Activated T-cell treated with anti-CD3 and anti-CD28 coated beads, Interleukin-2, amount 50 U/mL, for 72 hours (primary cell): ENCODE results near the gene ASCC3. TPM values are rescaled to one million over a fixed set of nuclear protein-coding genes. Genes with fewer than 3 reads are reported as not detected.

Source experiments
- ATAC-seq, 2 donors: fragments of 150-1000 bp; cut with Tn5 transposase; replicated peaks in 1 of 2; 2 replicates each; pipeline ENCODE4 v1.10.0; 2021; ENCODE audit warnings: moderate library complexity in 2 of 2, mild to moderate bottlenecking in 1 of 2
- DNase-seq, 2 donors: peaks; one replicate each; pipeline ENCODE4 v3.0.0; 2021 to 2022; ENCODE audit warnings: mixed read lengths in 1 of 2
- H3K27ac Mint-ChIP-seq: one replicate; pipeline ENCODE4 v1.8.0; 2022; ENCODE audit warnings: mild to moderate bottlenecking, moderate library complexity, mixed read lengths
- H3K27me3 Mint-ChIP-seq: one replicate; pipeline ENCODE4 v1.8.0; 2022; ENCODE audit warnings: low read depth, mixed read lengths
- H3K36me3 Mint-ChIP-seq, 2 donors: one replicate each; pipeline ENCODE4 v1.8.0; 2022; ENCODE audit warnings: mixed read lengths in 2 of 2, mild to moderate bottlenecking in 1 of 2; ENCODE audit not compliant: insufficient read depth in 2 of 2
- H3K4me1 Mint-ChIP-seq: one replicate; pipeline ENCODE4 v1.8.0; 2022; ENCODE audit warnings: low read depth, mixed read lengths
- H3K4me3 Mint-ChIP-seq, 2 donors: one replicate each; pipeline ENCODE4 v1.8.0; 2022; ENCODE audit warnings: mild to moderate bottlenecking in 2 of 2, mixed read lengths in 2 of 2, moderate library complexity in 2 of 2
- H3K9me3 Mint-ChIP-seq, 2 donors: one replicate each; pipeline ENCODE4 v1.8.0; 2022; ENCODE audit warnings: mixed read lengths in 2 of 2
- total RNA-seq, 2 donors: library from RNA; stranded (reverse); gene quantifications; one replicate each; pipeline ENCODE4 v1.2.3, GENCODE V29; 2022

Gene ASCC3
- total RNA-seq, 2 donors from 2014 or later: 54.9 to 66.3 TPM

DNA sequence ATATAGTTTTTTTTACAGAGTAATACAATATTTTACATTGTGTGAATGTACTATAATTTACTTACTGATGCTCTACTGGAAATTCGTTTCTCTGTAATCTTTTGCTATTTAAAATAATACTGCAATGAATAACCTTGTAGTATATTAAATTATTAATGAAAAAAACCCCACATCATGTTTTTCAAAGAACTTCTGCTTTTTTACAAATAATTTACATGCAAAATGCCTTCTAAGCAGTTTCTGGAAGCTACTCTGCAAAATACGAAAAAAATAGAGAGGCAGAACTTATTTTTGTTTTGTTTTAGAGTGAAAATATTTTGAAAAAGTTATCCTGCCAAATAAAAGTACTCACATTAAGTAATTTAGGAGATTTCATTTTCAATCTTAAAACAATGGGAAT is 250.6 kb downstream of the ASCC3 start:
- H3K36me3 Mint-ChIP-seq: peaks cover 2 to 9% of the 10 kb centered on the region in 2 donors
- DNase-seq: no peak
- H3K9me3 Mint-ChIP-seq: no peaks in the 10 kb centered on the region
- H3K4me1 Mint-ChIP-seq: no peaks in the 10 kb centered on the region
- H3K27me3 Mint-ChIP-seq: no peaks in the 10 kb centered on the region
- H3K4me3 Mint-ChIP-seq: no peak overlapping the region
- H3K27ac Mint-ChIP-seq: no peak overlapping the region
- ATAC-seq: no peak

DNA sequence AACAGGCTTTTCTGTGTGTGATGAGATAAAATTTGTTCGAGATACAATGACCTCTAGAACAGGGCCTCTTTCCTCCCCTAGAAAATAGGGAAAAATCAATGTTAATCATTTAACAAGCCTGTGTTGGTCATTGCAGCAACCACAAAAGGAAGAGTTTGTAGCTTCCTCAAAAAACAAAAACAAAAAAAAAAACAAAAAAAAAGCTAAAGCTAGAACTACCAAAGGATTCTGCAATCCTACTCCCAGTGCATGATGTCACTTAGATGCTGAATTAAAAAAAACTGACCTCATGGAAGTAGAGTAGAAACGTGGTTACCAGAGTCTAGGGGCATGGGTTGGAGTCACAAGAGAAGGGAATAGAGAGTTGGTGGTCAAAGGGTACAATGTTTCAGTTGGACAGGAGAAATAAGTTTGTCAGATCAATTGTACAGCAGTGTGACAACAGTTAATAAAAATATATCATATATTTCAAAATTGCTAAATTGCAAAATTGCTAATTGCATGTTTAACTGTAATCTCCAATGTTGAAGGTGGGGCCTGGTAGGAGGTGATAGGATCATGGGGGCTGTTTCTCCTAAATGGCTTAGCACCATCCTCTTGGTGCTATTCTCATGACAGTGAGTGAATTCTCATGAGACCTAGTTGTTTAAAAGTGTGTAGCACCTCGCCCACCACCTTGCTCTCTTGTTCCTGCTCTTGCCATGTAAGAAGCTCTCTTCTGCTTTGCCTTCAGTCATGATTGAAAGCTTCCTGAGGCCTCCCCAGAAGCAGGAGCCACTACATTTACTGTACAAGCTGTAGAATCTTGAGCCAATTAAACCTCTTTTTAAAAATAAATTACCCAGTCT is 253.0 kb downstream of the ASCC3 start:
- H3K36me3 Mint-ChIP-seq: peaks cover 2 to 19% of the 10 kb centered on the region in 2 donors

DNA sequence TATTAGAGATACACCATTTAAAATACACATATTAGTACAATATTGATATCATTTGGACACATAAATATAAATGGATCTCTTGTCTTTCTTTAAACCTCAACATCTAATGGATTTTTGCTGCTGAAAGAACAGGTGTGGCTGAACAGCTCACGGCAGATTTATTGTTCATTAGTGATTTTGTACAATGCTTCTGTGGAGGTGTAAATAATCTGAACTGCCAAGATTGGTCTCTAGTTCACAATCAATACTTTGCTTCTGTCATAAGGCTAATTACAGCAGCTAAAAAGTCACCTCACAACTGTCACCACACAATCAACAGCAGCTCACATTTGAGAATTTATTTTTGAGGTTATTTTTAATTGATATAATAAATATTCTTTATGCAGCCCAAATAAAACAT is 254.4 kb downstream of the ASCC3 start:
- ATAC-seq (no peak), DNase-seq (no peak)
- Mint-ChIP-seq H3K27me3 (no peaks in the 10 kb centered on the region), H3K36me3 (peaks cover 3 to 29% of the 10 kb centered on the region in 2 donors), H3K9me3 (no peaks in the 10 kb centered on the region), H3K4me3 (no peak overlapping the region), H3K4me1 (no peaks in the 10 kb centered on the region), H3K27ac (no peak overlapping the region)

More for the DNA sequence above, 253.0 kb downstream of the ASCC3 start:
- H3K9me3 Mint-ChIP-seq: no peaks in the 10 kb centered on the region
- no peak overlapping the region for H3K27ac Mint-ChIP-seq
- ATAC-seq (no peak), DNase-seq (no peak)
- H3K27me3 Mint-ChIP-seq: no peaks in the 10 kb centered on the region
- H3K4me3 Mint-ChIP-seq: no peak overlapping the region
- H3K4me1 Mint-ChIP-seq: no peaks in the 10 kb centered on the region

- Mint-ChIP-seq H3K4me1 (peaks cover 4% of the 10 kb centered on the region), H3K4me3 (no peak overlapping the region), H3K27me3 (no peaks in the 10 kb centered on the region), H3K9me3 (peaks cover 0 to 2% of the 10 kb centered on the region in 2 donors), H3K27ac (no peak overlapping the region), H3K36me3 (peaks cover 10 to 35% of the 10 kb centered on the region in 2 donors)
- ATAC-seq (no peak), DNase-seq (no peak)
Observed at GRCh38 chr6:100622907-100623692, 258.0 kb downstream of the ASCC3 start.

- peaks cover 12 to 31% of the 10 kb centered on the region in 2 donors for H3K36me3 Mint-ChIP-seq
- ATAC-seq: no peak
- no peak overlapping the region for H3K27ac Mint-ChIP-seq
- DNase-seq: no peak
- no peak overlapping the region for H3K4me3 Mint-ChIP-seq
- H3K4me1 Mint-ChIP-seq: peaks cover 11% of the 10 kb centered on the region
- H3K27me3 Mint-ChIP-seq: no peaks in the 10 kb centered on the region
- peaks cover 0 to 2% of the 10 kb centered on the region in 2 donors for H3K9me3 Mint-ChIP-seq
Observed at GRCh38 chr6:100620085-100620840, 260.9 kb downstream of the ASCC3 start.

DNA sequence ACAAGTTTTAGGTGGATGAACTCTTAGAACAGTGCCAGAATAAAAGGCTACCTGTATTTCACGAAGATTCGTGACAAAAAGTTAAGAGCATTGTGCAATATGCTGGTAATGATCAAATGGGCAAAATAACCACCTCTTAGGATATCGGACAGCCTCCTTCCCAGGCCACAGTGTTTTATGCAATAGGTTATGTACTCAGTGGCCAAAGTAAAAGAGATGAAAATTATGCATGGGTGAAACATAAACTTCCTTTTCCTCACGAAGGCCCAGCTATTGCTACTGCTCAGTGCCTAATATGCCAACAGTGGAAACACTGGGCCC is 262.8 kb downstream of the ASCC3 start:
- peak overlapping the region; percentile 91 for H3K27ac Mint-ChIP-seq
- peaks cover 12 to 29% of the 10 kb centered on the region in 2 donors for H3K36me3 Mint-ChIP-seq
- peaks cover 0 to 2% of the 10 kb centered on the region in 2 donors for H3K9me3 Mint-ChIP-seq
- H3K4me1 Mint-ChIP-seq: peaks cover 11% of the 10 kb centered on the region
- peak overlapping the region in 1 of 2 donors; percentile 2 for H3K4me3 Mint-ChIP-seq
- H3K27me3 Mint-ChIP-seq: no peaks in the 10 kb centered on the region
- DNase-seq (no peak), ATAC-seq (peak in 1 of 2 donors; percentile 13)

- Mint-ChIP-seq H3K9me3 (peaks cover 0 to 2% of the 10 kb centered on the region in 2 donors), H3K27me3 (no peaks in the 10 kb centered on the region), H3K36me3 (peaks cover 12 to 26% of the 10 kb centered on the region in 2 donors), H3K4me1 (peaks cover 11% of the 10 kb centered on the region), H3K4me3 (peak overlapping the region in 1 of 2 donors; percentile 2), H3K27ac (peak overlapping the region; percentile 91)
- DNase-seq (no peak), ATAC-seq (peak; percentile 53 to 79)
Observed at GRCh38 chr6:100617633-100618350, 263.3 kb downstream of the ASCC3 start.

- ATAC-seq: no peak
- Mint-ChIP-seq H3K27ac (no peak overlapping the region), H3K4me1 (peaks cover 11% of the 10 kb centered on the region), H3K9me3 (no peaks in the 10 kb centered on the region), H3K27me3 (no peaks in the 10 kb centered on the region), H3K4me3 (no peak overlapping the region), H3K36me3 (peaks cover 4 to 14% of the 10 kb centered on the region in 2 donors)
- DNase-seq: no peak
Observed at GRCh38 chr6:100614933-100615332, 266.2 kb downstream of the ASCC3 start.

DNA sequence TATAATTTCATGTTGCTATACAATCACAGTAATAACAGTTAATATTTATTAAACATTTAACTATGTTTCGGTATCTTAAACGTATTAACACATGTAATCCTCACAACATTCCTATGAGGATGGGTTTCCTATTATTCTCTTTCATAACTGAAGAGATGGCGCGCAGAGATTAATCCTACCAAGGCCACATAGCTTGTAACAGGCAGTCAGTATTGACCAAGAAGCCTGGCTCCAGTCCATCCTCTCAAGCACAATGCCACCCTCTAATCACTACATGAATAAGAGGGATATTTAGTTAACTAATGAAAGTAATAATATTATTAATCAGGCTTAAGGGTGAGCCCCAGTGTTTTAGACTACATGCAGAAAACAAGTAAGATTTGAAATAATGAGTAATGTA is 266.7 kb downstream of the ASCC3 start:
- no peaks in the 10 kb centered on the region for H3K27me3 Mint-ChIP-seq
- no peak for DNase-seq
- no peak overlapping the region for H3K27ac Mint-ChIP-seq
- ATAC-seq: no peak
- H3K4me3 Mint-ChIP-seq: no peak overlapping the region
- no peaks in the 10 kb centered on the region for H3K9me3 Mint-ChIP-seq
- peaks cover 11% of the 10 kb centered on the region for H3K4me1 Mint-ChIP-seq
- peaks cover 4 to 14% of the 10 kb centered on the region in 2 donors for H3K36me3 Mint-ChIP-seq

GRCh38 chr6:100613656-100614055 is 267.5 kb downstream of the ASCC3 start:
- DNase-seq (no peak), ATAC-seq (no peak)
- no peaks in the 10 kb centered on the region for H3K27me3 Mint-ChIP-seq
- H3K9me3 Mint-ChIP-seq: no peaks in the 10 kb centered on the region
- peaks cover 11% of the 10 kb centered on the region for H3K4me1 Mint-ChIP-seq
- H3K4me3 Mint-ChIP-seq: no peak overlapping the region
- peaks cover 4 to 14% of the 10 kb centered on the region in 2 donors for H3K36me3 Mint-ChIP-seq
- no peak overlapping the region for H3K27ac Mint-ChIP-seq

GRCh38 chr6:100612094-100612493 is 269.0 kb downstream of the ASCC3 start:
- DNase-seq (no peak), ATAC-seq (no peak)
- Mint-ChIP-seq H3K4me1 (no peaks in the 10 kb centered on the region), H3K36me3 (peaks cover 0 to 7% of the 10 kb centered on the region in 2 donors), H3K27me3 (no peaks in the 10 kb centered on the region), H3K27ac (no peak overlapping the region), H3K4me3 (no peak overlapping the region), H3K9me3 (no peaks in the 10 kb centered on the region)

- peaks cover 5 to 21% of the 10 kb centered on the region in 2 donors for H3K36me3 Mint-ChIP-seq
- no peaks in the 10 kb centered on the region for H3K27me3 Mint-ChIP-seq
- no peak for DNase-seq
- H3K4me1 Mint-ChIP-seq: no peaks in the 10 kb centered on the region
- ATAC-seq: no peak
- H3K9me3 Mint-ChIP-seq: no peaks in the 10 kb centered on the region
- H3K27ac Mint-ChIP-seq: no peak overlapping the region
- H3K4me3 Mint-ChIP-seq: no peak overlapping the region
Observed at GRCh38 chr6:100599088-100599770, 281.9 kb downstream of the ASCC3 start.
